Measurements from ENCODE around the gene ANKFN1.
"Not testable (repeated sequence)": the region's sequence is repeated elsewhere in the genome, so short reads cannot be mapped to it uniquely, and the experiment has no call there.

The ANKFN1 gene

GRCh38 chr17:56274491-56274890, 121.2 kb downstream of the ANKFN1 start:
- no peak for DNase-seq (ENCODE audit: low read depth)
- TF ChIP-seq CTCF (conservative IDR thresholded peaks at IDR 0.05; ENCODE audit: low read depth, low read length) = no peak
- H3K4me3 ChIP-seq (ENCODE audit: low read depth, low read length) = no peak overlapping the region

GRCh38 chr17:56284482-56284881, 131.2 kb downstream of the ANKFN1 start:
- no peak for DNase-seq (ENCODE audit: low read depth)
- no peak for TF ChIP-seq CTCF (conservative IDR thresholded peaks at IDR 0.05; ENCODE audit: low read depth, low read length)
- H3K4me3 ChIP-seq (ENCODE audit: low read depth, low read length) = no peak overlapping the region

- not testable (repeated sequence) for DNase-seq (ENCODE audit: low read depth); H3K4me3 ChIP-seq (ENCODE audit: low read depth, low read length)
Observed at GRCh38 chr17:56288786-56289185, 135.5 kb downstream of the ANKFN1 start.

- no peak overlapping the region for H3K4me3 ChIP-seq (ENCODE audit: low read depth, low read length)
- no peak for DNase-seq (ENCODE audit: low read depth)
- no peak for TF ChIP-seq CTCF (conservative IDR thresholded peaks at IDR 0.05; ENCODE audit: low read depth, low read length)
Observed at GRCh38 chr17:56289321-56289720, 136.0 kb downstream of the ANKFN1 start.

GRCh38 chr17:56290101-56290801, 137.0 kb downstream of the ANKFN1 start:
- TF ChIP-seq CTCF (conservative IDR thresholded peaks at IDR 0.05; ENCODE audit: low read depth, low read length) = no peak
- no peak for DNase-seq (ENCODE audit: low read depth)
- no peak overlapping the region for H3K4me3 ChIP-seq (ENCODE audit: low read depth, low read length)

GRCh38 chr17:56290802-56291118, 137.5 kb downstream of the ANKFN1 start:
- H3K4me3 ChIP-seq (ENCODE audit: low read depth, low read length) = no peak overlapping the region
- no peak for TF ChIP-seq CTCF (conservative IDR thresholded peaks at IDR 0.05; ENCODE audit: low read depth, low read length)
- DNase-seq (ENCODE audit: low read depth) = no peak

- TF ChIP-seq CTCF (conservative IDR thresholded peaks at IDR 0.05; ENCODE audit: low read depth, low read length) = no peak
- DNase-seq (ENCODE audit: low read depth) = no peak
Observed at GRCh38 chr17:56291226-56291805, 138.0 kb downstream of the ANKFN1 start.

More at GRCh38 chr17:56291226-56291805, 138.0 kb downstream of the ANKFN1 start:
- H3K4me3 ChIP-seq (ENCODE audit: low read depth, low read length) = no peak overlapping the region
